SH-SY5Y (cell line): ENCODE results near the gene HSD3B1.

ENCODE experiments used
- GATA2 ChIP-seq: IDR thresholded peaks from 2 replicates; pipeline ENCODE4 v1.6.1; 2011; ENCODE audit warnings: mild to moderate bottlenecking, low read depth, low read length
- GATA3 ChIP-seq: IDR thresholded peaks from 2 replicates; pipeline ENCODE4 v1.6.1; 2011; ENCODE audit warnings: low read depth, mild to moderate bottlenecking, low read length, moderate library complexity

DNA sequence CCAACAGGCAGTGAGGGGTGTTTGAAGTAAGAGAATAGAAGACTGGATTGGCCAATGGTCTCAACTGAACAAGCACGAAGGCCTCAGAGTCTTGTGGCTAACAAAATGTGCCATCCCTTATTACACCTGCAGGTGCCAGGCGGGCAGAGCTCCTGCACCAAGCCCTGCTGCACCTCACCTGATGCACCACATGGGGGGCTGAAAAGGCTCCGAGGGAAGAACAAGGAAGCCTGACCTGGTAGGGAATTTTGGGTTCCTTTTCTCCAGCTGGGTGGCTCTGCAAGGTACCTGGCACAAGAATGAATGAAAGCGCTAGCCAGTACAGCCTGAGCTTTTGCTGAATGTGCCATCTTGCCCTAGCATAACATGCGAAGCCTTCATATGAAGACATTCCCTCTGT lies 9.7 kb downstream of the HSD3B1 start:
- TF ChIP-seq GATA3 (no peak), GATA2 (no peak)
